Measurements from ENCODE around the gene SCAMP3. TPM values are rescaled to one million over a fixed set of nuclear protein-coding genes. Genes with fewer than 3 reads are reported as not detected.

The SCAMP3 gene
- total RNA-seq, 1 donor = 41.3 TPM

DNA sequence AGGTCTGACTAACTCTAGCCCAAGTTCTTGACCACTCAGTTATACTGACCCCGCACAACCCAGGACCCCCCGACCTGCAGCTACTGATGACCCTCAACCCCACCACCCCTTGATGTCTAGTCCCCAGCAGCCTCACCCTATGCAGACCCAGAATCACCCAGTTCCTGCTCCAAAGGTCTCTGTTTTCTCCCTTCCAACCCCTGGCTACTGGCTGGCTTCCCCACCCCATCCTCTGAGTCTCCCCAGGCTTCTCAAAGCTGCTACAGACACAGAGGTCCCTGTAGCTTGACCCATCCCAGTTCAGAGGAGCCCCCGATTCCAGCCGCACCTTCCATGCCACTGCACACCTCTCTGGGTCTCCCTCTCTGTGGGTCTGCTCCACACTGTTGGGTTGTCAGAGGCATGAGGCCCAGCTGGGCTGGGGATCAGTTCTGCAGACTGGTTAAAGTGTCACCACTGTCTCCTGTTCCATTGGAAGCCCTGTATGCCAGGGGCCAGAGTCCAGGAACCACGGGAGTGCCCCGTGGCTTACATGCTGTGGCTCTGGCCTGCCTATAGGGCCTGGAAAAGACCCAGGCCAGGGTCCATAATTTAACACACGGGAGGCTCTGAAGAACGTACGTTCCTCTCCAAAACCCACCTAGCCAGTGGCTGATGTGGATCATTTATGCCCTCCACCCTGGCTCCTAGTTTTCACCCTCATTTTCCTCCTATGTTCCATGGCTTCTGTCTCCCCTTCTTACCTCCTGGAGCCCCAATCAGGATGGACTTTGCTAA is 38.6 kb upstream of the SCAMP3 start:
- Histone ChIP-seq H3K79me2 (ENCODE audit: insufficient read depth, low read length) (no peaks in the 10 kb centered on the region), H3K4me1 (ENCODE audit: insufficient read depth, low read length) (peaks cover 10% of the 10 kb centered on the region), H2AFZ (ENCODE audit: low read length) (no peak overlapping the region), H3K27me3 (ENCODE audit: insufficient read depth, low read length) (peaks cover 14% of the 10 kb centered on the region), H3K27ac (ENCODE audit: low read depth, low read length) (no peak overlapping the region), H3K36me3 (ENCODE audit: insufficient read depth, low read length) (no peaks in the 10 kb centered on the region), H4K20me1 (ENCODE audit: insufficient read depth, low read length) (no peaks in the 10 kb centered on the region), H3K4me3 (ENCODE audit: insufficient read depth, low read length) (no peak overlapping the region), H3K4me2 (ENCODE audit: insufficient read depth, low read length) (no peak overlapping the region), H3K9me3 (ENCODE audit: low read depth, low read length) (no peaks in the 10 kb centered on the region)
- peak; percentile 67 for DNase-seq (ENCODE audit: insufficient read length, low spot score, missing footprints)
- TF ChIP-seq, protein P1, sequence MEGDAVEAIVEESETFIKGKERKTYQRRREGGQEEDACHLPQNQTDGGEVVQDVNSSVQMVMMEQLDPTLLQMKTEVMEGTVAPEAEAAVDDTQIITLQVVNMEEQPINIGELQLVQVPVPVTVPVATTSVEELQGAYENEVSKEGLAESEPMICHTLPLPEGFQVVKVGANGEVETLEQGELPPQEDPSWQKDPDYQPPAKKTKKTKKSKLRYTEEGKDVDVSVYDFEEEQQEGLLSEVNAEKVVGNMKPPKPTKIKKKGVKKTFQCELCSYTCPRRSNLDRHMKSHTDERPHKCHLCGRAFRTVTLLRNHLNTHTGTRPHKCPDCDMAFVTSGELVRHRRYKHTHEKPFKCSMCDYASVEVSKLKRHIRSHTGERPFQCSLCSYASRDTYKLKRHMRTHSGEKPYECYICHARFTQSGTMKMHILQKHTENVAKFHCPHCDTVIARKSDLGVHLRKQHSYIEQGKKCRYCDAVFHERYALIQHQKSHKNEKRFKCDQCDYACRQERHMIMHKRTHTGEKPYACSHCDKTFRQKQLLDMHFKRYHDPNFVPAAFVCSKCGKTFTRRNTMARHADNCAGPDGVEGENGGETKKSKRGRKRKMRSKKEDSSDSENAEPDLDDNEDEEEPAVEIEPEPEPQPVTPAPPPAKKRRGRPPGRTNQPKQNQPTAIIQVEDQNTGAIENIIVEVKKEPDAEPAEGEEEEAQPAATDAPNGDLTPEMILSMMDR (IDR thresholded peaks at IDR 0.05; ENCODE audit: extremely low read depth, low read depth, low read length) = no peak

DNA sequence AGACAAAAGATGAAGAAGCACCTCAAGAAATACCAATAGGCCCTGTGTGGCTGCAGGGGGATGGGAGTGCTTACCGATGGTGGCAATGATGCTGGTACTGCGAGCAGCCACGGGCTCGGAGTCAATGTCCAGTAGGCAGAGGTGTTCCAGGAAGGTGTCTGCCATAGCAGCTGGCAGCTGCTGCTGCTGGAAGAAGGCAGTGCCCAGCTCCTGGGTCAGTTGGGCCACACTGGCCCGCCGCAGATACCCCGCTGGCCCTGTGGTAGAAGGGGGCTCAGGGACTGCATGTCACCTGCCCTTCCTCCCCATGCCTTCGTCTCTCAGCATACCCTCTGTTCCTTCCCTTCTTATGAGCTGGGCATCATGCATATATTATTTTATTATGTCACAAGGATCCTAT is 37.9 kb upstream of the SCAMP3 start:
- H4K20me1 ChIP-seq (ENCODE audit: insufficient read depth, low read length) = no peaks in the 10 kb centered on the region
- DNase-seq (ENCODE audit: insufficient read length, low spot score, missing footprints) = peak; percentile 8
- no peaks in the 10 kb centered on the region for H3K9me3 ChIP-seq (ENCODE audit: low read depth, low read length)
- H3K4me3 ChIP-seq (ENCODE audit: insufficient read depth, low read length) = no peak overlapping the region
- no peak overlapping the region for H2AFZ ChIP-seq (ENCODE audit: low read length)
- H3K36me3 ChIP-seq (ENCODE audit: insufficient read depth, low read length) = no peaks in the 10 kb centered on the region
- H3K79me2 ChIP-seq (ENCODE audit: insufficient read depth, low read length) = no peaks in the 10 kb centered on the region
- peaks cover 21% of the 10 kb centered on the region for H3K27me3 ChIP-seq (ENCODE audit: insufficient read depth, low read length)
- no peak overlapping the region for H3K4me2 ChIP-seq (ENCODE audit: insufficient read depth, low read length)
- H3K4me1 ChIP-seq (ENCODE audit: insufficient read depth, low read length) = peaks cover 3% of the 10 kb centered on the region
- TF ChIP-seq, protein P1 (IDR thresholded peaks at IDR 0.05; ENCODE audit: extremely low read depth, low read depth, low read length) = no peak
- no peak overlapping the region for H3K27ac ChIP-seq (ENCODE audit: low read depth, low read length)

DNA sequence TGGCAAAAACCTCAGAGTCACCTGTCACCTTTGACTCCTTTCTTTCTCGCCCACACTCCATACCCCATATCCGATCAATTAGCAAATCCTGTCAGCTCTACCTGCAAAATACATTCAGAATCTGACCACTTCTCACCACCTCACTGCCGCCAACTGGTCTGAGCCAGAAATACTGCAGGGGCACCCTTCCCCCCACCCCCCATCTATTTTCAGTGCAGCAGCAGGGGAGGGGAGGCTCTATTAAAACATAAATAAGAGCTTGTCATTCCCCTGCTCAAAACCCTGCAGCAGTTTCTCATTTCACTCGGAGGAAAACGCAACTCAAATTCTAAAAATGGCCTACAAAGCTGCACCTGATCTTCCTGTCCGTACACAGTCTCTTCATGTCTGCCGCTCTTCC is 35.2 kb upstream of the SCAMP3 start:
- no peaks in the 10 kb centered on the region for H4K20me1 ChIP-seq (ENCODE audit: insufficient read depth, low read length)
- no peaks in the 10 kb centered on the region for H3K9me3 ChIP-seq (ENCODE audit: low read depth, low read length)
- no peaks in the 10 kb centered on the region for H3K4me1 ChIP-seq (ENCODE audit: insufficient read depth, low read length)
- H3K4me3 ChIP-seq (ENCODE audit: insufficient read depth, low read length) = no peak overlapping the region
- peaks cover 42% of the 10 kb centered on the region for H3K27me3 ChIP-seq (ENCODE audit: insufficient read depth, low read length)
- no peak overlapping the region for H3K4me2 ChIP-seq (ENCODE audit: insufficient read depth, low read length)
- TF ChIP-seq, protein P1 (IDR thresholded peaks at IDR 0.05; ENCODE audit: extremely low read depth, low read depth, low read length) = no peak
- no peak overlapping the region for H3K27ac ChIP-seq (ENCODE audit: low read depth, low read length)
- no peaks in the 10 kb centered on the region for H3K79me2 ChIP-seq (ENCODE audit: insufficient read depth, low read length)
- DNase-seq (ENCODE audit: insufficient read length, low spot score, missing footprints) = no peak
- no peaks in the 10 kb centered on the region for H3K36me3 ChIP-seq (ENCODE audit: insufficient read depth, low read length)
- no peak overlapping the region for H2AFZ ChIP-seq (ENCODE audit: low read length)

DNA sequence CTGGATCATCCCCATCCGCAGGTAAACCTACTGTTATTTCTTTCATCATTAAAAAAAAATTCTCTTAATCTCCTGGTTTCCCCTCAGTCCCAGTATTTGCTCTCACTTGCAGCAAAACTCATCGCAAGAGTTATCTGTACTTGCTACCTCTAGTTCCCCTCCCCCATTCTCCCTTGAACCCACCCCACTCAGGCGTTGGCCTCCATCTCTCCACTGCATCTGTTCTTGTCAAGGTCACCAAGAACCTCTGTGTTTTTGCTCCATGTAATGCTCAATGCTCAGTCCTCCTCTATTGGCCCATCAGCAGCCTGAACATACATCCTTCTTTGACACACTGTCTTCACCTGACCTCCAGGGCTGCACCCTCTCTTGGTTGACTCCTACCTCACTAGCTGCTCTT is 34.5 kb upstream of the SCAMP3 start:
- TF ChIP-seq, protein P1 (IDR thresholded peaks at IDR 0.05; ENCODE audit: extremely low read depth, low read depth, low read length) = no peak
- H3K36me3 ChIP-seq (ENCODE audit: insufficient read depth, low read length) = no peaks in the 10 kb centered on the region
- no peaks in the 10 kb centered on the region for H4K20me1 ChIP-seq (ENCODE audit: insufficient read depth, low read length)
- no peak overlapping the region for H3K27ac ChIP-seq (ENCODE audit: low read depth, low read length)
- H3K27me3 ChIP-seq (ENCODE audit: insufficient read depth, low read length) = peaks cover 42% of the 10 kb centered on the region
- peak; percentile 49 for DNase-seq (ENCODE audit: insufficient read length, low spot score, missing footprints)
- H2AFZ ChIP-seq (ENCODE audit: low read length) = no peak overlapping the region
- H3K4me1 ChIP-seq (ENCODE audit: insufficient read depth, low read length) = no peaks in the 10 kb centered on the region
- no peaks in the 10 kb centered on the region for H3K79me2 ChIP-seq (ENCODE audit: insufficient read depth, low read length)
- H3K9me3 ChIP-seq (ENCODE audit: low read depth, low read length) = no peaks in the 10 kb centered on the region
- no peak overlapping the region for H3K4me3 ChIP-seq (ENCODE audit: insufficient read depth, low read length)
- no peak overlapping the region for H3K4me2 ChIP-seq (ENCODE audit: insufficient read depth, low read length)

Measured in osteoblast (primary cell).